ENCODE measurements around the gene ADARB2.

DNA sequence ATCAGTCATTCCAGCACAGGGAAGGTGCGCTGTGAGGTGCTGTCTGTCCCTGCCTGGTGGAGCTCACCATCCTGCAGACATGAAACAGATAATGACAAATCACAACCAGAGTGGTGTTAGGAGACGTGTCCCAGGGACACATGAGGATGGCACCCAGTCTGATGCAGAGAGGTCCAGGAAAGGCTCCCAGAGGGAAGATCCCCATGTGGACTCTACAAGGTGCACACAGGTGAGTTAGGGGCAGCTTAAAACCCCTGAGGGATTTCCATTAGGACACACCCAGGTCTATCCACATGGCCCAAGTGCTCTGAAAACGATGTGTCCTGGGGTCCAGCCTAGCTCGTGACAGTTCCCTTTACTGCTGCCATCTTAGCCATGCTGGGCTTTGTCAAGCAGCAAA, 91.4 kb downstream of the ADARB2 start:
- TF ChIP-seq, protein P1, sequence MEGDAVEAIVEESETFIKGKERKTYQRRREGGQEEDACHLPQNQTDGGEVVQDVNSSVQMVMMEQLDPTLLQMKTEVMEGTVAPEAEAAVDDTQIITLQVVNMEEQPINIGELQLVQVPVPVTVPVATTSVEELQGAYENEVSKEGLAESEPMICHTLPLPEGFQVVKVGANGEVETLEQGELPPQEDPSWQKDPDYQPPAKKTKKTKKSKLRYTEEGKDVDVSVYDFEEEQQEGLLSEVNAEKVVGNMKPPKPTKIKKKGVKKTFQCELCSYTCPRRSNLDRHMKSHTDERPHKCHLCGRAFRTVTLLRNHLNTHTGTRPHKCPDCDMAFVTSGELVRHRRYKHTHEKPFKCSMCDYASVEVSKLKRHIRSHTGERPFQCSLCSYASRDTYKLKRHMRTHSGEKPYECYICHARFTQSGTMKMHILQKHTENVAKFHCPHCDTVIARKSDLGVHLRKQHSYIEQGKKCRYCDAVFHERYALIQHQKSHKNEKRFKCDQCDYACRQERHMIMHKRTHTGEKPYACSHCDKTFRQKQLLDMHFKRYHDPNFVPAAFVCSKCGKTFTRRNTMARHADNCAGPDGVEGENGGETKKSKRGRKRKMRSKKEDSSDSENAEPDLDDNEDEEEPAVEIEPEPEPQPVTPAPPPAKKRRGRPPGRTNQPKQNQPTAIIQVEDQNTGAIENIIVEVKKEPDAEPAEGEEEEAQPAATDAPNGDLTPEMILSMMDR (IDR thresholded peaks at IDR 0.05; ENCODE audit: insufficient read depth, low read length), result no peak
- TF ChIP-seq POLR2AphosphoS5 (IDR thresholded peaks at IDR 0.05; ENCODE audit: low read depth), result no peak
- TF ChIP-seq, protein P2, sequence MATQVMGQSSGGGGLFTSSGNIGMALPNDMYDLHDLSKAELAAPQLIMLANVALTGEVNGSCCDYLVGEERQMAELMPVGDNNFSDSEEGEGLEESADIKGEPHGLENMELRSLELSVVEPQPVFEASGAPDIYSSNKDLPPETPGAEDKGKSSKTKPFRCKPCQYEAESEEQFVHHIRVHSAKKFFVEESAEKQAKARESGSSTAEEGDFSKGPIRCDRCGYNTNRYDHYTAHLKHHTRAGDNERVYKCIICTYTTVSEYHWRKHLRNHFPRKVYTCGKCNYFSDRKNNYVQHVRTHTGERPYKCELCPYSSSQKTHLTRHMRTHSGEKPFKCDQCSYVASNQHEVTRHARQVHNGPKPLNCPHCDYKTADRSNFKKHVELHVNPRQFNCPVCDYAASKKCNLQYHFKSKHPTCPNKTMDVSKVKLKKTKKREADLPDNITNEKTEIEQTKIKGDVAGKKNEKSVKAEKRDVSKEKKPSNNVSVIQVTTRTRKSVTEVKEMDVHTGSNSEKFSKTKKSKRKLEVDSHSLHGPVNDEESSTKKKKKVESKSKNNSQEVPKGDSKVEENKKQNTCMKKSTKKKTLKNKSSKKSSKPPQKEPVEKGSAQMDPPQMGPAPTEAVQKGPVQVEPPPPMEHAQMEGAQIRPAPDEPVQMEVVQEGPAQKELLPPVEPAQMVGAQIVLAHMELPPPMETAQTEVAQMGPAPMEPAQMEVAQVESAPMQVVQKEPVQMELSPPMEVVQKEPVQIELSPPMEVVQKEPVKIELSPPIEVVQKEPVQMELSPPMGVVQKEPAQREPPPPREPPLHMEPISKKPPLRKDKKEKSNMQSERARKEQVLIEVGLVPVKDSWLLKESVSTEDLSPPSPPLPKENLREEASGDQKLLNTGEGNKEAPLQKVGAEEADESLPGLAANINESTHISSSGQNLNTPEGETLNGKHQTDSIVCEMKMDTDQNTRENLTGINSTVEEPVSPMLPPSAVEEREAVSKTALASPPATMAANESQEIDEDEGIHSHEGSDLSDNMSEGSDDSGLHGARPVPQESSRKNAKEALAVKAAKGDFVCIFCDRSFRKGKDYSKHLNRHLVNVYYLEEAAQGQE (IDR thresholded peaks at IDR 0.05; ENCODE audit: insufficient replicate concordance, low read depth), result no peak
- no peak for TF ChIP-seq GABPA (IDR thresholded peaks at IDR 0.05; ENCODE audit: low read depth)
- TF ChIP-seq SPI1 (IDR thresholded peaks at IDR 0.05; ENCODE audit: borderline replicate concordance, low read depth), result no peak

Data from HL-60 (cell line).